ENCODE measurements around the gene RASGRP1. TPM values are rescaled to one million over a fixed set of nuclear protein-coding genes. Genes with fewer than 3 reads are reported as not detected.

RASGRP1 gene
- total RNA-seq, 1 donor from 2014 or later, result 12.1 TPM

- DNase-seq (ENCODE audit: low read depth), result no peak
These were observed 57.6 kb downstream of the RASGRP1 start for GRCh38 chr15:38506997-38507396.

- peak; percentile 26 for DNase-seq (ENCODE audit: low read depth)
These were observed 59.7 kb downstream of the RASGRP1 start for GRCh38 chr15:38504680-38505467.

- DNase-seq (ENCODE audit: low read depth), result no peak
These were observed 61.1 kb downstream of the RASGRP1 start for GRCh38 chr15:38503496-38503895.

GRCh38 chr15:38499651-38500050 lies 65.0 kb downstream of the RASGRP1 start:
- no peak for DNase-seq (ENCODE audit: low read depth)

- DNase-seq (ENCODE audit: low read depth), result no peak
These were observed 68.5 kb downstream of the RASGRP1 start for GRCh38 chr15:38496151-38496550.

- DNase-seq (ENCODE audit: low read depth), result no peak
These were observed 74.2 kb downstream of the RASGRP1 start for GRCh38 chr15:38490242-38490922.

- no peak for DNase-seq (ENCODE audit: low read depth)
These were observed 77.2 kb downstream of the RASGRP1 start for GRCh38 chr15:38487378-38487777.

- DNase-seq (ENCODE audit: low read depth), result no peak
These were observed 77.7 kb downstream of the RASGRP1 start for GRCh38 chr15:38486936-38487335.

GRCh38 chr15:38482572-38482971 lies 82.0 kb downstream of the RASGRP1 start:
- no peak for DNase-seq (ENCODE audit: low read depth)

- no peak for DNase-seq (ENCODE audit: low read depth)
These were observed 82.9 kb downstream of the RASGRP1 start for GRCh38 chr15:38481761-38482160.

GRCh38 chr15:38481113-38481512 lies 83.5 kb downstream of the RASGRP1 start:
- no peak for DNase-seq (ENCODE audit: low read depth)

- DNase-seq (ENCODE audit: low read depth), result no peak
These were observed 84.9 kb downstream of the RASGRP1 start for GRCh38 chr15:38479756-38480155.

- no peak for DNase-seq (ENCODE audit: low read depth)
These were observed 85.3 kb downstream of the RASGRP1 start for GRCh38 chr15:38479266-38479665.

- DNase-seq (ENCODE audit: low read depth), result no peak
These were observed 87.0 kb downstream of the RASGRP1 start for GRCh38 chr15:38477637-38478036.

- no peak for DNase-seq (ENCODE audit: low read depth)
These were observed 88.5 kb downstream of the RASGRP1 start for GRCh38 chr15:38476120-38476519.

- DNase-seq (ENCODE audit: low read depth), result no peak
These were observed 89.3 kb downstream of the RASGRP1 start for GRCh38 chr15:38475361-38475760.

GRCh38 chr15:38474155-38474757 lies 90.4 kb downstream of the RASGRP1 start:
- peak; percentile 80 for DNase-seq (ENCODE audit: low read depth)

- no peak for DNase-seq (ENCODE audit: low read depth)
These were observed 92.6 kb downstream of the RASGRP1 start for GRCh38 chr15:38471974-38472373.

- no peak for DNase-seq (ENCODE audit: low read depth)
These were observed 93.8 kb downstream of the RASGRP1 start for GRCh38 chr15:38470816-38471215.

- no peak for DNase-seq (ENCODE audit: low read depth)
These were observed 99.9 kb downstream of the RASGRP1 start for GRCh38 chr15:38464675-38465074.

- no peak for DNase-seq (ENCODE audit: low read depth)
These were observed 100.7 kb downstream of the RASGRP1 start for GRCh38 chr15:38463893-38464292.

- DNase-seq (ENCODE audit: low read depth), result peak; percentile 11
These were observed 103.4 kb downstream of the RASGRP1 start for GRCh38 chr15:38461066-38461833.

All from renal cortical epithelial cell (primary cell).